Fibroblast of pulmonary artery (primary cell): Measurements from ENCODE around the gene OXCT1.
"Not testable (repeated sequence)": the region's sequence is repeated elsewhere in the genome, so short reads cannot be mapped to it uniquely, and the experiment has no call there.

ENCODE experiments used
- DNase-seq: peaks from one replicate; pipeline ENCODE4 v3.0.0-alpha.2; 2010; ENCODE audit warnings: low read depth
- H3K4me3 ChIP-seq: replicated peaks from 2 replicates; pipeline ENCODE4 v1.5.1; 2011; ENCODE audit warnings: low read depth, mild to moderate bottlenecking, control low read depth, low read length, moderate library complexity
- CTCF ChIP-seq: IDR thresholded peaks from 2 replicates; pipeline ENCODE4 v1.5.1; 2011; ENCODE audit warnings: mild to moderate bottlenecking, control low read depth, low read length, inconsistent platforms; ENCODE audit errors: missing control alignments

The OXCT1 gene

GRCh38 chr5:41738710-41739354 lies 131.4 kb downstream of the OXCT1 start:
- no peak overlapping the region for H3K4me3 ChIP-seq
- TF ChIP-seq CTCF, result no peak
- DNase-seq, result peak; percentile 25

DNA sequence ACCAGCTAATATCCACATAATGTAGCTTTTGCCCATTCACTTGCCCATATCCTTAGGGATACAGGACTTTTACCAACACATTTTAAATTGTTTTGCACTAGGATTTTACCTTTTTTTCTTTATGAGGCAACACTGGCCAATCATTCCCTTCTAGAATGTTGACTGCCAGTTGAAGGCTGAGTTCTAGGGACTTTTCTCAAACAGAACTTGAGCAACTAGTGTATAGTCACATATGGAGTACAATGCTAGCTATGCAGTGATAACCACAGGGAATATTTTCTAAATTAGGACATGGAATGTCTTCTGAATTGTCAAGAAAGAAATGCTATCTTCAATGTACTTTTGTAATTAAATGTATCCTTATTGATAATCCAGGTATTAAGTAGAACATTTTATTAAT lies 133.6 kb downstream of the OXCT1 start:
- peak; percentile 35 for DNase-seq
- no peak for TF ChIP-seq CTCF
- H3K4me3 ChIP-seq, result no peak overlapping the region

DNA sequence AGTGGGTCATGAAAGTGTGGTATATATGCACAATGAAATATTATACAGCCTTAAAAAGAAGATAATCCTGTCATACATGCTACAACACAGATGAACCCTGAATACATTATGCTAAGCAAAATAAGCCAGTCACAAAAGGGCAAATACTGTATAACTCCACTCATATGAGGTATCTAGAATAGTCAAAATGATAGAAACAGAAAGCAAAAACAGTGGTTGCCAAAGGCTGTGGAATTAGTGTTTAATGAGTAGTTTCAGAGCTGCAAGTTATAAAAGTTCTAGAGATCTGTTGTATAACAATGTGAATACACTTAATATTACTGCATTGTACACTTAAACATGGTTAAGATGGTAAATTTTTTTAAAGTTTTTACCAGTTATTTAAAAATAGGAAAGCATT lies 135.0 kb downstream of the OXCT1 start:
- TF ChIP-seq CTCF, result no peak
- DNase-seq, result no peak
- H3K4me3 ChIP-seq, result no peak overlapping the region

GRCh38 chr5:41729381-41729780 lies 140.8 kb downstream of the OXCT1 start:
- not testable (repeated sequence) for DNase-seq

DNA sequence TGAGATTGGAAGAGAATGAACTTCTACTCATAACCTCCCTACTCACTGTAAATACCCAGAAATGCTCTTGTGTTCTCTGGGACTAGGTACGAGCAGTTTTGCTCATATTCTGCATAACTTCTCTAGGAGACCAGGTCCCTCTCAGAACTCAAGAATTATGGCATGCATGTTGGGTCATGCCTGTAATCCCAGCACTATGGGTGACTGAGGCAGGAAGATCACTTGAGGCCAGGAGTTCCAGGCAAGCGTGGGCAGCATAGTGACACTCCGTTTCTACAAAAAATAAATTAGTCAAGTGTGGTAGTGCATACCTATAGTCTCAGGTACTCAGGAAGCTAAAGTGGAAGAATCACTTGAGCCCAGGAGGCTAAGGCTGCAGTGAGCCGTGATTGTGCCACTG lies 141.9 kb downstream of the OXCT1 start:
- DNase-seq, result no peak
- H3K4me3 ChIP-seq, result no peak overlapping the region
- TF ChIP-seq CTCF, result no peak

More at GRCh38 chr5:41729381-41729780, 140.8 kb downstream of the OXCT1 start:
- H3K4me3 ChIP-seq, result not testable (repeated sequence)

- DNase-seq, result peak; percentile 23
- peak; percentile 35 for TF ChIP-seq CTCF
- H3K4me3 ChIP-seq, result no peak overlapping the region
Observed at GRCh38 chr5:41722359-41722950, 147.8 kb downstream of the OXCT1 start.

GRCh38 chr5:41721516-41721915 lies 148.7 kb downstream of the OXCT1 start:
- DNase-seq, result peak; percentile 6
- no peak overlapping the region for H3K4me3 ChIP-seq
- TF ChIP-seq CTCF, result no peak
